Gastrocnemius medialis (tissue), 4 donors: ENCODE results near the gene DNAJC7. TPM values are rescaled to one million over a fixed set of nuclear protein-coding genes. Genes with fewer than 3 reads are reported as not detected.

Experiments
- ATAC-seq, 2 donors: fragments of 150-250 bp; one replicate each; pipeline ENCODE4 v1.9.1; 2016
- DNase-seq, 2 donors: peaks; one replicate each; pipeline ENCODE4 v3.0.0-alpha.2; 2019
- H3K27ac ChIP-seq, 4 donors: fragments of 200-600 bp; sonication (generic); 1 replicate in 1 of 4; 2 replicates in 3 of 4; pipeline ENCODE4 v1.5.1; 2016 to 2018; ENCODE audit warnings: mild to moderate bottlenecking in 2 of 4, moderate library complexity in 1 of 4
- H3K27me3 ChIP-seq, 3 donors: fragments of 200-600 bp; sonication (generic) in 2 of 3; 1 replicate in 1 of 3; 2 replicates in 2 of 3; pipeline versions ENCODE4 v1.5.1 to v1.6.0; 2016 to 2019; ENCODE audit warnings: mild to moderate bottlenecking in 1 of 3, moderate library complexity in 1 of 3
- H3K36me3 ChIP-seq, 2 donors: fragments of 200-600 bp; sonication (generic) in 1 of 2; one replicate each; pipeline ENCODE4 v1.5.1; 2017 to 2018
- H3K4me1 ChIP-seq, 2 donors: fragments of 200-600 bp; sonication (generic) in 1 of 2; one replicate each; pipeline ENCODE4 v1.5.1; 2016 to 2017; ENCODE audit warnings: mild to moderate bottlenecking in 2 of 2
- H3K4me3 ChIP-seq, 4 donors: fragments of 200-600 bp; sonication (generic) in 3 of 4; 1 replicate in 1 of 4; 2 replicates in 3 of 4; pipeline ENCODE4 v1.5.1; 2016 to 2019; ENCODE audit warnings: mild to moderate bottlenecking in 2 of 4
- H3K9me3 ChIP-seq, 3 donors: fragments of 200-600 bp; sonication (generic) in 2 of 3; 1 replicate in 1 of 3; 2 replicates in 2 of 3; pipeline ENCODE4 v1.5.1; 2016 to 2019
- CTCF ChIP-seq, 5 experiments: fragments of 450-650 bp in 3 of 5; fragments of 200-600 bp in 2 of 5; sonication (generic) in 2 of 5; IDR thresholded peaks in 4 of 5; conservative IDR thresholded peaks in 1 of 5; 1 replicate in 4 of 5; 2 replicates in 1 of 5; pipeline ENCODE4 v1.5.1; 2016 to 2019; ENCODE audit warnings: antibody characterized with exemption in 5 of 5, mild to moderate bottlenecking in 3 of 5, moderate library complexity in 3 of 5
- POLR2A ChIP-seq, 2 donors: fragments of 450-650 bp; IDR thresholded peaks; one replicate each; pipeline ENCODE4 v1.6.1; 2017; ENCODE audit warnings: antibody characterized with exemption in 2 of 2, mild to moderate bottlenecking in 2 of 2, moderate library complexity in 2 of 2
- in situ Hi-C, 4 donors: fragments of 200-750 bp; cut with MboI; loops; one replicate each; pipeline versions ENCODE4 v1.15.0 to v1.8.0; 2017; ENCODE audit warnings: low sequenced_read_pairs in 4 of 4
- intact Hi-C: fragments of 100-400 bp; cut with DNase I; formaldehyde crosslinking; loops from one replicate; pipeline ENCODE4 v1.15.1; 2023; ENCODE audit warnings: low total_unique reads
- total RNA-seq, 4 donors: library from RNA; depleted of rRNA; stranded (reverse); fragments of >200 nt; gene quantifications; one replicate each; pipeline versions ENCODE4 v1.1.0 to v1.2.3, GENCODE V29; 2016

DNAJC7 gene
- total RNA-seq, 4 donors from 2014 or later, result 64.4 to 78.9 (median 66.4) TPM

DNA sequence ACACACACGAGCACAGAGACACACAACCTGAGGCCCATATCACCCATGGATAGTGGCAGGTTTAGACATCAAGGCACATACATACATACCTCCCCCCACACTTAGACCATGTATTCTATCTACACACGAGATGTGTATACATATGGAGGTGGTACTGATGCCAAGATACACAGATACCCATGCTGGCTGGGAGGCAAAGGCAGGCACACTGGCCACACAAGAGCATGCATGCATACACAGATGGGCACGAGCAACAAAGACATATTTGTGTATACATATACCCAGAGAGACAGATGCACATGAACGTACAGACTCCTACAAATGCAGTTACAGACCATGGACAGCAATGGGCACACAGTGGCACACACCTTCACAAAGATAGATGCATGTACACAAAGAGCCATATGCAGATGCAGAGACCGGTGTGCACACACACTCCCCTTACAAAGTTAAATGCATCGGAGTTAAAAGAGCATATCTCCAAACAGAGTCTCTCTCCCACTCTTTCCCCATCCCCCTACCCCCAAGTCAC, 35.2 kb upstream of the DNAJC7 start:
- intact Hi-C loops (no loop called here), in situ Hi-C loops (no loop called here)
- Histone ChIP-seq H3K9me3 (no peaks in the 10 kb centered on the region), H3K4me3 (no peak overlapping the region), H3K4me1 (peaks cover 0 to 3% of the 10 kb centered on the region in 2 donors), H3K27ac (no peak overlapping the region), H3K27me3 (peaks cover 0 to 4% (median 0%) of the 10 kb centered on the region in 3 donors), H3K36me3 (no peaks in the 10 kb centered on the region)
- DNase-seq (no peak), ATAC-seq (no peak)
- TF ChIP-seq POLR2A (IDR thresholded peaks at IDR 0.05), result no peak

DNA sequence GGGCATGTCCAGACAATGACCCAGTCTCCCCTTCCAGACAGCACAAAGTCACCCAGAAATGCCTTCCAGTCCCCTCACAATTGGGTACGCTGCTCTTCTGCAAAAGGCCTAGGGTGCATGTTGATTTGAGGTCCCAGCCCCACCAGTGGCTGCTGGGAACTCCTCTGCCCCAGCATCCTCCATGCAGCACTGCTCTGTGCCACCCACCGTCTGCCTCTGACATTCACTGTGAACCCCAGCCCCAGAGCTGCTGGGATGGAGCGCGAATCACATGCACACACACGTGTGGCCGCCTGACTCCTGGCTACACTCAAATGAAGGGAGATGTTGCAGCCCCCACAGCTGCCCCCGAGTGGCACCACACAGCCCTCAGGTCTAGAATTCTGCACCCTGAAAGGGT, 34.4 kb upstream of the DNAJC7 start:
- no peaks in the 10 kb centered on the region for H3K36me3 ChIP-seq
- peaks cover 0 to 3% of the 10 kb centered on the region in 2 donors for H3K4me1 ChIP-seq
- TF ChIP-seq CTCF (IDR thresholded peaks at IDR 0.05 in 4 of 5, conservative IDR thresholded peaks at IDR 0.05 in 1 of 5) (no peak), POLR2A (IDR thresholded peaks at IDR 0.05) (no peak)
- ATAC-seq (no peak), DNase-seq (no peak)
- in situ Hi-C loops (no loop called here), intact Hi-C loops (loop anchor here (2.0 kb wide), 1 partner anchor 27 kb away; no protein-coding TSS in a partner anchor)
- H3K9me3 ChIP-seq, result no peaks in the 10 kb centered on the region
- H3K4me3 ChIP-seq, result no peak overlapping the region
- H3K27ac ChIP-seq, result no peak overlapping the region
- H3K27me3 ChIP-seq, result peaks cover 0 to 4% (median 0%) of the 10 kb centered on the region in 3 donors

DNA sequence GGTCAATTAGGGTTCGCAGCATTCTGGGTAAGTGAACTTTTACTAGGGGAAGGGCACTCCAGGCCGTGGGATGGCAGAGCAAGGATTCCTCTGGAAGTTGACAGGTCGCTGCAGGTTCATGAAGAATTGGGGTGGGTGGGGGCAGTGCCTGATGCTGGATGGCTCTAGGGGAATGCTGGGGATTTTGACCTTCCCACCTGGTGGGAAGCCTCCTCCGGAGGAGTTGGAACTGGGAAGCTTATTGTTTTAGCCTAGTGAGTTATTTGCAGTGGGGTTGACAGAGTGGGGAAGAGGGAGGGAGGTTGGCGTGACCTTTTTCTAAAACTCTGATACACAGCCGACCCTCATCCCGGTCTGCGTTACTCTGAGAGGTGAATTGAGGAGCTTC, 33.8 kb upstream of the DNAJC7 start:
- Histone ChIP-seq H3K4me3 (peak overlapping the region; percentile 55 to 71 (median 64)), H3K36me3 (no peaks in the 10 kb centered on the region), H3K27me3 (peaks cover 0 to 4% (median 0%) of the 10 kb centered on the region in 3 donors), H3K27ac (no peak overlapping the region), H3K9me3 (no peaks in the 10 kb centered on the region), H3K4me1 (peaks cover 0 to 3% of the 10 kb centered on the region in 2 donors)
- intact Hi-C loops (loop anchor here (2.0 kb wide), 1 partner anchor 26 kb away; no protein-coding TSS in a partner anchor), in situ Hi-C loops (no loop called here)
- no peak for TF ChIP-seq POLR2A (IDR thresholded peaks at IDR 0.05)
- DNase-seq (no peak), ATAC-seq (peak in 1 of 2 donors; percentile 11)

DNA sequence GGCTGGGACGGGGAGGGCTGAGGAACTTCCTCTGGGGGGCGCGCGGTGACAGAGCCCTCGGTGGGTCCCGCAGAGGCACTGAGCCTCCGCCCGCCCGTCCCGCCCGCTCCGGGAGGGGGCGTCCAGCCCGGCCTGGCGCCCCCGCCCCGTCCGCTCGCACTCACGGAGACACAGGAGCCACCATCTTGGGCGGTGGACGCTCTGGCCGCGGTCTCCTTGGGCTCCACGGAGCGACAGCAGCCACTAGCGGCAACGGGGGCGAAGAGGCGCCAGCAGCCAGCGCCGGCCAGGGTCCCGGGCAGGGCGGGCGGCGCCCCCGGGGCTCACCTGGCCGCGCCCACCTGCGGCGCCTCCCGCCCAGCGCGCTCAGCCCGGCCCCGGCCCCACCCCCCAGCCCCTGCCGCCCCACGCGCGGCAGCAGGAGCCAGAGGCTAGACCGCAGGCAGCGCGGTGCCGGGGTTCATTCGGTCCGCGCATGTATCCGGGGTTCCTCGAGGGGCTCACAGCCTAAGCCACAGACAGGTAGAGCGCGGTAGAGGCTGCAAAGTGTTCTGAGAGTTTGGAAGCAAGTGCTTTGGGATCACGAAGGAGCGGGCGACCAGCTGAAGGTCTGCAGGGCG, 33.3 kb upstream of the DNAJC7 start, which contains the start of gene C17orf113:
Gene C17orf113, minus strand, starts transcription at position 209 of the 620 bp plus-strand sequence. CDS start 7,225 bp downstream, outside the sequence.
- TF ChIP-seq CTCF (IDR thresholded peaks at IDR 0.05 in 4 of 5, conservative IDR thresholded peaks at IDR 0.05 in 1 of 5), result peak in 1 of 5 experiments; percentile 49
- TF ChIP-seq POLR2A (IDR thresholded peaks at IDR 0.05), result no peak
- ATAC-seq (peak; percentile 74), DNase-seq (peak; percentile 10 to 41)
- Histone ChIP-seq H3K27me3 (peaks cover 0 to 4% (median 0%) of the 10 kb centered on the region in 3 donors), H3K9me3 (no peaks in the 10 kb centered on the region), H3K36me3 (no peaks in the 10 kb centered on the region), H3K4me3 (peak within 1 kb of the TSS; percentile 59 to 86 (median 70)), H3K27ac (peak within 1 kb of the TSS; percentile 12 to 47 (median 35)), H3K4me1 (peaks cover 0 to 3% of the 10 kb centered on the region in 2 donors)
- intact Hi-C loops, result loop anchor here (2.0 kb wide), 1 partner anchor 26 kb away; no protein-coding TSS in a partner anchor
- in situ Hi-C loops, result no loop called here

DNA sequence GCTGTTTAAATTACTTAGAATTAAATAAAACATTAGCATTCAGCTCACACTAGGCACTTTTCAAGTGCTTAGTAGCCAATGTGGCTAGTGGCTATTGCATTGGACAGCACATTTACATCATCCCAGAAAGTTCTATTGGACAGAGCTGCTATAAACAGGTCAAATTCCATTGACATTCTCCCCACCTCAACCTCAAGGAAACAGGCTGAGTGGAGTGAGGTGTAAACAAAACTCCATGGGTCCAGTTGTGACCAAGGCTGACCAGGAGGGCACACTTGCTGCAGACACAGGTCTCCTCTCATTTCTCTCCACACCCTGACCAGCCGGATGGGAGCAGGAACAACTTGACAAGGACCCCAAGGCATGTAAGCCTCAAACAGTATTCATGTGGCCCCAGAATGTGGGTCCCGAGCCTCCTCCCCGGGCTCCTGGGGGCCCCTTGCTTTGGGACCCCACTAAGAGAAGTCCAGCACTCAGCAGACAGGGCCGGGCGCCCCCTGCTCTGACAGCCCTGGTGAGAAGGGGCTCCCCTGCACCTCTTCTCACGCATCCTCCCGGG, 32.7 kb upstream of the DNAJC7 start:
- intact Hi-C loops, result loop anchor here (2.0 kb wide), 1 partner anchor 25 kb away; no protein-coding TSS in a partner anchor
- Histone ChIP-seq H3K9me3 (no peaks in the 10 kb centered on the region), H3K36me3 (no peaks in the 10 kb centered on the region), H3K27ac (peak overlapping the region; percentile 12 to 47 (median 35)), H3K4me1 (peaks cover 0 to 3% of the 10 kb centered on the region in 2 donors), H3K4me3 (peak overlapping the region; percentile 59 to 86 (median 70)), H3K27me3 (peaks cover 0 to 4% (median 0%) of the 10 kb centered on the region in 3 donors)
- DNase-seq, result no peak
- peak; percentile 21 to 47 for ATAC-seq
- in situ Hi-C loops, result no loop called here
- TF ChIP-seq CTCF (IDR thresholded peaks at IDR 0.05 in 4 of 5, conservative IDR thresholded peaks at IDR 0.05 in 1 of 5) (peak in 1 of 5 experiments; percentile 20), POLR2A (IDR thresholded peaks at IDR 0.05) (no peak)
